ENCODE measurements around the gene TMIE. TPM values are rescaled to one million over a fixed set of nuclear protein-coding genes. Genes with fewer than 3 reads are reported as not detected.

TMIE gene
- total and polyA plus RNA-seq, 2 of the 8 experiments (the other 6 are each of a cell fraction or from before 2014, with no cell fraction given), result 0.45 to 0.67 TPM

DNA sequence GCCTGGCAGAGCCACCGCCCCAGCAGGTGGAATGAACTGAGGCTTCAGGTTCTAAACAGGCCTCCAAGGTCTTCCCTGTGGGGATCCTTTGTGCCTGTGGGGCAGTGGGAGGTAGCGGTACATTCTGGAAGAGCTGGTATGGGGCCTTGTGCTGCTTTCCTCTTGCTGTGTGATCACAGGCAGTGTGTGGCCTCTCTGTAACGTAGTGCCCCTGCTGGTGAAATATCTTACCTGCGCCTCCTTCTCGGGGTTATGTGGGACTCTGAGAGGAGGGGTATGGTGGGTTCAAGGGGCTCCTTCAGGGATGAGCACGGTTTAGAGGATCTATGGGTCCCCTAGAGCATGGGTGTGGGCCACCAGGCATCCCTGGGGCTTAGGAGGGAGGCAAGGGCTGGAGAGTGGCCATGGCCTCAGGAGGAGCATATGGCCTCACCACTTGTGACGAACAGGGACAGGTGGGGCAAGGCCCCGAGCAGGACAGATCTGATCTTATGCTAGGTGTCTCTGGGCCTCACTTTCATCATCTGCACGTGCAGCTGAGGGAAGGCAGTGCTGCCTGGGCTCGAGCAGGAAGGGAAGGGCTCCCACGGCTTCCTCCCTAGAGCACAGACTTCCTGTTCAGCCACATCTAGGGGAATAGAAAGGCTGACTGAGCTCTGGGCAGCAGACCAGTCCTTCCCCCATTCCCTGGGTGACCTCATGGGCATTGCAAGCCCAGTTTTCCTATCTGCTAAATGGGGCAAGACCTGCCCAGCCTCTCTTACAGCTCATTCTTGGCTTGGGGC, 5.8 kb upstream of the TMIE start (continued):
- TF ChIP-seq TCF12 (IDR thresholded peaks at IDR 0.05; ENCODE audit: low read depth, low read length) (no peak), CTBP2 (IDR thresholded peaks at IDR 0.05; ENCODE audit: borderline replicate concordance, insufficient read depth, insufficient read length, low read length) (no peak), BACH1 (IDR thresholded peaks at IDR 0.05; ENCODE audit: low read length) (no peak), POLR2AphosphoS5 (IDR thresholded peaks at IDR 0.05; ENCODE audit: low read depth, low read length) (no peak), KDM1A (IDR thresholded peaks at IDR 0.05; ENCODE audit: borderline replicate concordance, low read length) (no peak), GTF2F1 (IDR thresholded peaks at IDR 0.05; ENCODE audit: borderline replicate concordance, low read depth, low read length) (no peak), JUN (IDR thresholded peaks at IDR 0.05; ENCODE audit: low read depth, low read length) (no peak), SP2 (IDR thresholded peaks at IDR 0.05; ENCODE audit: low read length) (no peak), CBX8 (IDR thresholded peaks at IDR 0.05; ENCODE audit: borderline replicate concordance, low read depth, low read length) (no peak), SRF (IDR thresholded peaks at IDR 0.05; ENCODE audit: low read depth, low read length) (no peak), TEAD4 (IDR thresholded peaks at IDR 0.05; ENCODE audit: low read depth, low read length) (peak; percentile 41; the same call in 1 of the 2 replicates), ASH2L (IDR thresholded peaks at IDR 0.05; ENCODE audit: low read length) (no peak), ZNF274 (IDR thresholded peaks at IDR 0.05; ENCODE audit: borderline replicate concordance, extremely low read depth, low read length) (no peak), KDM5A (IDR thresholded peaks at IDR 0.05; ENCODE audit: low read length) (no peak), CTCF (IDR thresholded peaks at IDR 0.05; ENCODE audit: control extremely low read depth in 1 of 3, insufficient read depth in 1 of 3, low read depth in 1 of 3, low read length in 3 of 3) (peak in 2 of 3 experiments; percentile 71 to 86; a peak in 3 of 4 replicates), EZH2 (IDR thresholded peaks at IDR 0.05; ENCODE audit: low read depth, low read length, severe bottlenecking) (no peak), SIX5 (IDR thresholded peaks at IDR 0.05; ENCODE audit: low read depth, low read length) (no peak), GABPA (IDR thresholded peaks at IDR 0.05; ENCODE audit: borderline replicate concordance, insufficient read depth, low read length) (peak; percentile 38; the same call in 1 of the 2 replicates), E2F6 (IDR thresholded peaks at IDR 0.05) (no peak), JUND (IDR thresholded peaks at IDR 0.05; ENCODE audit: low read length) (no peak)
- TF ChIP-seq, protein P1, sequence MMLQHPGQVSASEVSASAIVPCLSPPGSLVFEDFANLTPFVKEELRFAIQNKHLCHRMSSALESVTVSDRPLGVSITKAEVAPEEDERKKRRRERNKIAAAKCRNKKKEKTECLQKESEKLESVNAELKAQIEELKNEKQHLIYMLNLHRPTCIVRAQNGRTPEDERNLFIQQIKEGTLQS (IDR thresholded peaks at IDR 0.05; ENCODE audit: insufficient read depth, low read depth, low read length), result no peak
